CD4-positive, alpha-beta T cell treated with Interleukin-15 for 4 hours (primary cell): ENCODE measurements around the gene SEMA4C.
A peak's percentile ranks its signal among the peaks of the same experiment; 100 is the strongest.

ENCODE experiments used
- DNase-seq: peaks from one replicate; pipeline ENCODE4 v3.0.0-alpha.2; 2020; ENCODE audit warnings: low spot score

SEMA4C gene

GRCh38 chr2:96842600-96842999 is 27.3 kb downstream of the SEMA4C start:
- no peak for DNase-seq

GRCh38 chr2:96841701-96842495 is 28.0 kb downstream of the SEMA4C start:
- DNase-seq: no peak

- no peak for DNase-seq
These were observed 29.7 kb downstream of the SEMA4C start for GRCh38 chr2:96839875-96840850.

- DNase-seq: peak; percentile 75
These were observed 30.5 kb downstream of the SEMA4C start for GRCh38 chr2:96839293-96839874.

GRCh38 chr2:96838345-96839292 is 31.3 kb downstream of the SEMA4C start:
- no peak for DNase-seq

GRCh38 chr2:96837575-96837974 is 32.3 kb downstream of the SEMA4C start:
- no peak for DNase-seq

- no peak for DNase-seq
These were observed 34.0 kb downstream of the SEMA4C start for GRCh38 chr2:96835830-96836229.

GRCh38 chr2:96832754-96833507 is 36.9 kb downstream of the SEMA4C start:
- no peak for DNase-seq

- no peak for DNase-seq
These were observed 37.5 kb downstream of the SEMA4C start for GRCh38 chr2:96832408-96832753.

GRCh38 chr2:96831679-96832078 is 38.2 kb downstream of the SEMA4C start:
- no peak for DNase-seq

GRCh38 chr2:96830044-96830562 is 39.8 kb downstream of the SEMA4C start:
- DNase-seq: no peak

GRCh38 chr2:96828874-96829273 is 41.0 kb downstream of the SEMA4C start:
- no peak for DNase-seq

GRCh38 chr2:96828436-96828835 is 41.4 kb downstream of the SEMA4C start:
- no peak for DNase-seq

GRCh38 chr2:96826546-96827278 is 43.2 kb downstream of the SEMA4C start:
- DNase-seq: no peak

- DNase-seq: no peak
These were observed 44.8 kb downstream of the SEMA4C start for GRCh38 chr2:96825057-96825456.

GRCh38 chr2:96824079-96824870 is 45.6 kb downstream of the SEMA4C start:
- no peak for DNase-seq

GRCh38 chr2:96823198-96823597 is 46.7 kb downstream of the SEMA4C start:
- no peak for DNase-seq

- no peak for DNase-seq
These were observed 47.1 kb downstream of the SEMA4C start for GRCh38 chr2:96822786-96823185.

- no peak for DNase-seq
These were observed 48.7 kb downstream of the SEMA4C start for GRCh38 chr2:96821113-96821675.
